GM12878 (cell line): Measurements from ENCODE around the gene STK40. TPM values are rescaled to one million over a fixed set of nuclear protein-coding genes. Genes with fewer than 3 reads are reported as not detected.
A peak's percentile ranks its signal among the peaks of the same experiment; 100 is the strongest.

ENCODE experiments used
- BACH1 ChIP-seq: fragments of 450-650 bp; IDR thresholded peaks from 2 replicates; pipeline ENCODE4 v1.6.1; 2017; ENCODE audit warnings: mild to moderate bottlenecking, borderline replicate concordance
- CEBPB ChIP-seq, 2 experiments: fragments of 150-350 bp in 1 of 2; IDR thresholded peaks; 2 replicates each; pipeline ENCODE4 v1.6.1; 2012 to 2014; ENCODE audit warnings: low read depth in 2 of 2, low read length in 2 of 2, borderline replicate concordance in 1 of 2, inconsistent platforms in 1 of 2
- EED ChIP-seq: sonication (generic); IDR thresholded peaks from 2 replicates; pipeline ENCODE4 v1.6.1; 2016; ENCODE audit warnings: antibody characterized with exemption, low read depth
- GATAD2B ChIP-seq: fragments of 450-650 bp; conservative IDR thresholded peaks from 2 replicates; pipeline ENCODE4 v1.6.1; 2017; ENCODE audit warnings: low read depth, mild to moderate bottlenecking, moderate library complexity
- JUNB ChIP-seq: IDR thresholded peaks from 2 replicates; pipeline ENCODE4 v1.6.1; 2016; ENCODE audit warnings: antibody characterized with exemption, mild to moderate bottlenecking
- KAT2A ChIP-seq: conservative IDR thresholded peaks from 2 replicates; pipeline ENCODE4 v1.6.1; 2011; ENCODE audit warnings: low read depth, low read length; ENCODE audit not compliant: control insufficient read depth
- MTA3 ChIP-seq: IDR thresholded peaks from 2 replicates; pipeline ENCODE4 v1.6.1; 2012; ENCODE audit warnings: low read length, inconsistent platforms, borderline replicate concordance
- MXI1 ChIP-seq: fragments of 150-350 bp; IDR thresholded peaks from 2 replicates; pipeline ENCODE4 v1.6.1; 2011; ENCODE audit warnings: low read depth, mild to moderate bottlenecking, inconsistent platforms, low read length, improper control_type of control experiment
- MYB ChIP-seq: fragments of 150-350 bp; IDR thresholded peaks from 2 replicates; pipeline ENCODE4 v1.6.1; 2014; ENCODE audit warnings: mild to moderate bottlenecking, low read depth, low read length, borderline replicate concordance
- NBN ChIP-seq: fragments of 450-650 bp; IDR thresholded peaks from 2 replicates; pipeline ENCODE4 v1.6.1; 2016
- NFYA ChIP-seq: IDR thresholded peaks from 2 replicates; pipeline ENCODE4 v1.6.1; 2011; ENCODE audit warnings: low read depth, mild to moderate bottlenecking, low read length, improper control_type of control experiment, borderline replicate concordance
- NR2F1 ChIP-seq: fragments of 450-650 bp; conservative IDR thresholded peaks from 2 replicates; pipeline ENCODE4 v1.6.1; 2017; ENCODE audit warnings: mild to moderate bottlenecking
- NRF1 ChIP-seq: conservative IDR thresholded peaks from 2 replicates; pipeline ENCODE4 v1.6.1; 2011; ENCODE audit warnings: mild to moderate bottlenecking, low read depth, low read length, improper control_type of control experiment
- POLR2AphosphoS2 ChIP-seq: IDR thresholded peaks from 2 replicates; pipeline ENCODE4 v1.6.1; 2011; ENCODE audit warnings: low read depth, mild to moderate bottlenecking, low read length, improper control_type of control experiment, moderate library complexity
- POLR2AphosphoS5 ChIP-seq: IDR thresholded peaks from 2 replicates; pipeline ENCODE4 v1.6.1; 2011; ENCODE audit warnings: mild to moderate bottlenecking, low read length, inconsistent platforms
- RBBP5 ChIP-seq: fragments of 200-600 bp; sonication (generic); conservative IDR thresholded peaks from 2 replicates; pipeline ENCODE4 v1.6.1; 2016
- SREBF2 ChIP-seq: IDR thresholded peaks from 2 replicates; pipeline ENCODE4 v1.6.1; 2012; ENCODE audit warnings: mild to moderate bottlenecking, low read length
- SRF ChIP-seq, 2 experiments: IDR thresholded peaks; 2 replicates each; pipeline ENCODE4 v1.6.1; 2011; ENCODE audit warnings: low read depth in 2 of 2, low read length in 2 of 2, mild to moderate bottlenecking in 1 of 2, moderate library complexity in 1 of 2
- TAF1 ChIP-seq: IDR thresholded peaks from 2 replicates; pipeline ENCODE4 v1.6.1; 2011; ENCODE audit warnings: mild to moderate bottlenecking, low read depth, low read length, borderline replicate concordance
- YBX1 ChIP-seq: fragments of 450-650 bp; IDR thresholded peaks from 2 replicates; pipeline ENCODE4 v1.6.1; 2016; ENCODE audit warnings: antibody characterized with exemption
- ZNF24 ChIP-seq: fragments of 450-650 bp; IDR thresholded peaks from 2 replicates; pipeline ENCODE4 v1.6.1; 2017; ENCODE audit warnings: antibody characterized with exemption, mild to moderate bottlenecking
- polyA plus RNA-seq, 11 experiments: library from polyadenylated mRNA; depleted of rRNA in 4 of 11; unstranded in 6 of 11; stranded (reverse) in 5 of 11; fragments of >200 nt; fragmentation: Nextera tagmentation in 4 of 11; fragmentation: Illumina TruSeq in 1 of 11; extraction: Ambion mirVana in 4 of 11; extraction: Trizol in 1 of 11; gene quantifications; 1 replicate in 1 of 11; 2 replicates in 10 of 11; pipeline versions ENCODE4 v1.2.1 to v1.2.3, GENCODE V29; 2011 to 2016; ENCODE audit warnings: inconsistent platforms in 2 of 11, missing spikeins in 2 of 11, low read depth in 1 of 11
- total RNA-seq, 4 experiments: library from RNA; depleted of rRNA in 3 of 4; stranded (reverse); fragments of >200 nt in 3 of 4; fragmentation: Illumina TruSeq in 1 of 4; extraction: Trizol in 1 of 4; gene quantifications; 2 replicates each; pipeline versions ENCODE4 v1.2.1 to v1.2.3, GENCODE V29; 2013 to 2021
- TF ChIP-seq, protein P1 (sequence below): fragments of 150-350 bp; IDR thresholded peaks from 2 replicates; pipeline ENCODE4 v1.6.1; 2014; ENCODE audit warnings: mild to moderate bottlenecking, low read depth, low read length
- TF ChIP-seq, protein P2 (sequence below): fragments of 450-650 bp; IDR thresholded peaks from 2 replicates; pipeline ENCODE4 v1.6.1; 2018; ENCODE audit warnings: borderline replicate concordance, mild to moderate bottlenecking; ENCODE audit not compliant: partially characterized antibody
- TF ChIP-seq, protein P3 (sequence below): fragments of 450-650 bp; formaldehyde crosslinking; IDR thresholded peaks from 2 replicates; pipeline ENCODE4 v1.4.0; 2020; ENCODE audit warnings: mild to moderate bottlenecking, moderate library complexity

STK40 gene
- total and polyA plus RNA-seq, 10 of the 15 experiments (the other 5 are each of a cell fraction or from before 2014, with no cell fraction given), result 0.27 to 51.0 (median 29.5) TPM

DNA sequence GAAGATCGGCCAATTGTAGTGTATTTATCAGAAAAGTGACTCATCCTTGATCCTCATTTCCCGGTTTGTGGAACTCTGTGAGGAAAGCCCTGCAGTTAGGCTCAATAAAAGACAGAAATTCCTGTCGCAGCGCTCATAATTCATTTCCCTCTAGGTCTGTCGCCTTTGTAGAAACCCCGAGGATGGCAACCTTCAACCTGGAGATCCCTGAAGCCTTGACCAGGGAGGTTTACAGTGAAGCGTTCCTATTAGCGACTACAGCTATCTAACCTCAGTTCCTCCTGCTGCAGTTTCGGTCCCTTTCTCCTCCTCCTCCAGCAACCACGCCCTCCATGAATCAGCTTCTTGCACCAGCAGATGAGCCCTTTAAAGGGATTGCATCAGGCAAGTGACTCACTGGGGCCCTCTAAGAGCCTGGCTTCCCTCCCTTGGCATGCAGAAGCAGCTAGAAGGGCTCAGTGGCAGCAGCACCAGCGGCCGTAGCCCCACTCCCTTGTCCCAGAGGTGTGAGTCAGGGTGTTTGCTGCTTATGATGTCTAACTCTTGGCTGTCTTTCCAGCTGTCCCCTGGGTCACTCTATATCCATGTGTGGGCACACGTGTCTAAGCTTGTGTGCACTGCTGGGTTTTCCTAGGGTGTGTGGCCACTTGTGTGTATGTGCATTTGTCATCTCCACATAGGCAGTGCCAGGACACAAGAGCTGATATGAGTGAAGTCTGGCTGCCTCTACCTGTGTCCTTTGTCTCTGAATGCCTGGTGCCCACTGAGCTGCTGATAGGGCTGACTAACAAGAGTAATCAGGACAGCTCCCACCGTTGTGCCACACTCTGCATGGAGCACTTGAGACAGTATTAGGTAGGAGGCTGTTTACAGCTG is 779 bp upstream of the STK40 start (continued):
- TF ChIP-seq GATAD2B (no peak), SRF (IDR thresholded peaks at IDR 0.05; ENCODE audit: low read depth in 2 of 2, low read length in 2 of 2) (peak; percentile 15 to 81; a peak in 2 of 4 replicates), POLR2AphosphoS2 (peak; percentile 34; the same call in 1 of the 2 replicates), MXI1 (peak; percentile 78), EED (no peak; the same call in 1 of the 2 replicates), RBBP5 (no peak), TAF1 (peak; percentile 60; the same call in 1 of the 2 replicates), NBN (peak; percentile 65), MTA3 (peak; percentile 88; the same call in 1 of the 2 replicates), JUNB (peak; percentile 70), YBX1 (no peak), SREBF2 (no peak), MYB (no peak), BACH1 (no peak; the same call in none of the 2 replicates), ZNF24 (no peak), POLR2AphosphoS5 (peak; percentile 97), NFYA (no peak), NR2F1 (peak; percentile 33; the same call in 1 of the 2 replicates), KAT2A (no peak), NRF1 (no peak), CEBPB (IDR thresholded peaks at IDR 0.05; ENCODE audit: borderline replicate concordance in 1 of 2, low read depth in 2 of 2, low read length in 2 of 2) (peak in 1 of 2 experiments; percentile 92; a peak in 2 of 4 replicates)
- TF ChIP-seq, protein P1, sequence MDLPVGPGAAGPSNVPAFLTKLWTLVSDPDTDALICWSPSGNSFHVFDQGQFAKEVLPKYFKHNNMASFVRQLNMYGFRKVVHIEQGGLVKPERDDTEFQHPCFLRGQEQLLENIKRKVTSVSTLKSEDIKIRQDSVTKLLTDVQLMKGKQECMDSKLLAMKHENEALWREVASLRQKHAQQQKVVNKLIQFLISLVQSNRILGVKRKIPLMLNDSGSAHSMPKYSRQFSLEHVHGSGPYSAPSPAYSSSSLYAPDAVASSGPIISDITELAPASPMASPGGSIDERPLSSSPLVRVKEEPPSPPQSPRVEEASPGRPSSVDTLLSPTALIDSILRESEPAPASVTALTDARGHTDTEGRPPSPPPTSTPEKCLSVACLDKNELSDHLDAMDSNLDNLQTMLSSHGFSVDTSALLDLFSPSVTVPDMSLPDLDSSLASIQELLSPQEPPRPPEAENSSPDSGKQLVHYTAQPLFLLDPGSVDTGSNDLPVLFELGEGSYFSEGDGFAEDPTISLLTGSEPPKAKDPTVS, result no peak
- TF ChIP-seq, protein P2, sequence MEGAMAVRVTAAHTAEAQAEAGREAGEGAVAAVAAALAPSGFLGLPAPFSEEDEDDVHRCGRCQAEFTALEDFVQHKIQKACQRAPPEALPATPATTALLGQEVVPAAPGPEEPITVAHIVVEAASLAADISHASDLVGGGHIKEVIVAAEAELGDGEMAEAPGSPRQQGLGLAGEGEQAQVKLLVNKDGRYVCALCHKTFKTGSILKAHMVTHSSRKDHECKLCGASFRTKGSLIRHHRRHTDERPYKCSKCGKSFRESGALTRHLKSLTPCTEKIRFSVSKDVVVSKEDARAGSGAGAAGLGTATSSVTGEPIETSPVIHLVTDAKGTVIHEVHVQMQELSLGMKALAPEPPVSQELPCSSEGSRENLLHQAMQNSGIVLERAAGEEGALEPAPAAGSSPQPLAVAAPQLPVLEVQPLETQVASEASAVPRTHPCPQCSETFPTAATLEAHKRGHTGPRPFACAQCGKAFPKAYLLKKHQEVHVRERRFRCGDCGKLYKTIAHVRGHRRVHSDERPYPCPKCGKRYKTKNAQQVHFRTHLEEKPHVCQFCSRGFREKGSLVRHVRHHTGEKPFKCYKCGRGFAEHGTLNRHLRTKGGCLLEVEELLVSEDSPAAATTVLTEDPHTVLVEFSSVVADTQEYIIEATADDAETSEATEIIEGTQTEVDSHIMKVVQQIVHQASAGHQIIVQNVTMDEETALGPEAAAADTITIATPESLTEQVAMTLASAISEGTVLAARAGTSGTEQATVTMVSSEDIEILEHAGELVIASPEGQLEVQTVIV, result no peak
- TF ChIP-seq, protein P3, sequence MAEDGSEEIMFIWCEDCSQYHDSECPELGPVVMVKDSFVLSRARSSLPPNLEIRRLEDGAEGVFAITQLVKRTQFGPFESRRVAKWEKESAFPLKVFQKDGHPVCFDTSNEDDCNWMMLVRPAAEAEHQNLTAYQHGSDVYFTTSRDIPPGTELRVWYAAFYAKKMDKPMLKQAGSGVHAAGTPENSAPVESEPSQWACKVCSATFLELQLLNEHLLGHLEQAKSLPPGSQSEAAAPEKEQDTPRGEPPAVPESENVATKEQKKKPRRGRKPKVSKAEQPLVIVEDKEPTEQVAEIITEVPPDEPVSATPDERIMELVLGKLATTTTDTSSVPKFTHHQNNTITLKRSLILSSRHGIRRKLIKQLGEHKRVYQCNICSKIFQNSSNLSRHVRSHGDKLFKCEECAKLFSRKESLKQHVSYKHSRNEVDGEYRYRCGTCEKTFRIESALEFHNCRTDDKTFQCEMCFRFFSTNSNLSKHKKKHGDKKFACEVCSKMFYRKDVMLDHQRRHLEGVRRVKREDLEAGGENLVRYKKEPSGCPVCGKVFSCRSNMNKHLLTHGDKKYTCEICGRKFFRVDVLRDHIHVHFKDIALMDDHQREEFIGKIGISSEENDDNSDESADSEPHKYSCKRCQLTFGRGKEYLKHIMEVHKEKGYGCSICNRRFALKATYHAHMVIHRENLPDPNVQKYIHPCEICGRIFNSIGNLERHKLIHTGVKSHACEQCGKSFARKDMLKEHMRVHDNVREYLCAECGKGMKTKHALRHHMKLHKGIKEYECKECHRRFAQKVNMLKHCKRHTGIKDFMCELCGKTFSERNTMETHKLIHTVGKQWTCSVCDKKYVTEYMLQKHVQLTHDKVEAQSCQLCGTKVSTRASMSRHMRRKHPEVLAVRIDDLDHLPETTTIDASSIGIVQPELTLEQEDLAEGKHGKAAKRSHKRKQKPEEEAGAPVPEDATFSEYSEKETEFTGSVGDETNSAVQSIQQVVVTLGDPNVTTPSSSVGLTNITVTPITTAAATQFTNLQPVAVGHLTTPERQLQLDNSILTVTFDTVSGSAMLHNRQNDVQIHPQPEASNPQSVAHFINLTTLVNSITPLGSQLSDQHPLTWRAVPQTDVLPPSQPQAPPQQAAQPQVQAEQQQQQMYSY, result no peak
